MM.1S (cell line): Measurements from ENCODE around the gene CPSF4.

Source experiments
- EZH2 ChIP-seq: fragments of 300-600 bp; sonication (generic); optimal IDR thresholded peaks from 2 replicates; pipeline ENCODE3; 2017; ENCODE audit warnings: low read depth, mild to moderate bottlenecking, antibody characterized with exemption, low read length, mixed read lengths
- TF ChIP-seq, protein P1 (sequence below): fragments of 300-600 bp; sonication (generic); IDR thresholded peaks from 2 replicates; pipeline ENCODE4 v1.5.1; 2016; ENCODE audit warnings: antibody characterized with exemption, low read length, mixed read lengths

DNA sequence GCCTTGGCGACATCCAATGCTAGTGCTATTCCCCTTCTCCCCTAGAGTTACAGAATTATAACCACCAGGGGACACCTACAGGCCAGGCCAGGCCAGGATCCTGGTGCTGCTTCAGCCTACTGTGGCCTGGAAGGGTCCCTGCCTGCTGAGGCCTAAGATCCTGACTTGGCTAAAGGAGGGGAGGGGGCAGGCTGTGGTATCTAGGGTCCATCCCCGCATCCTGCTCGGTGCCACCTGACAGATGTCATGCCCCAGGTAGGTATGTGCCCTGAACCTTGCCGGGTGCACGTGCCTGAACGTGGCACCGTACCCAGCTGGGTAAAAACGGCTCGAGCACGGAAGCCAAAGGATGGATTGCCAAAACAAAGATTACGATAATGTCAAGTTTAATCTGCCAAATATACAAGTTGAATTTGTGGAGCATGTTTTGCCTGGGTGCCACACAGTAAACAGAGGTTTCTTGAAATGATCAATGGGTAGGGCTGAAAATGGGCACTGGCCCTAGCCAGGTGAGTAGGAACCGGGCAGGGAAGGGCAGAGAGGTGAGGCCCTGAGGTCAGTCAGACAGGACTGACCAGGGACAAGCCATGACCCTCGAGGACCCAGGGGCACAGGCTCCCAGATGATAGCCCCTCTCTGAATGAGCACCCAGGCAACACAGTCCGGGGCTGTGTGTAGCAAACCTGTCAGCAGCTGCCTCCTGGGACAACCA, 43.0 kb upstream of the CPSF4 start:
- TF ChIP-seq, protein P1, sequence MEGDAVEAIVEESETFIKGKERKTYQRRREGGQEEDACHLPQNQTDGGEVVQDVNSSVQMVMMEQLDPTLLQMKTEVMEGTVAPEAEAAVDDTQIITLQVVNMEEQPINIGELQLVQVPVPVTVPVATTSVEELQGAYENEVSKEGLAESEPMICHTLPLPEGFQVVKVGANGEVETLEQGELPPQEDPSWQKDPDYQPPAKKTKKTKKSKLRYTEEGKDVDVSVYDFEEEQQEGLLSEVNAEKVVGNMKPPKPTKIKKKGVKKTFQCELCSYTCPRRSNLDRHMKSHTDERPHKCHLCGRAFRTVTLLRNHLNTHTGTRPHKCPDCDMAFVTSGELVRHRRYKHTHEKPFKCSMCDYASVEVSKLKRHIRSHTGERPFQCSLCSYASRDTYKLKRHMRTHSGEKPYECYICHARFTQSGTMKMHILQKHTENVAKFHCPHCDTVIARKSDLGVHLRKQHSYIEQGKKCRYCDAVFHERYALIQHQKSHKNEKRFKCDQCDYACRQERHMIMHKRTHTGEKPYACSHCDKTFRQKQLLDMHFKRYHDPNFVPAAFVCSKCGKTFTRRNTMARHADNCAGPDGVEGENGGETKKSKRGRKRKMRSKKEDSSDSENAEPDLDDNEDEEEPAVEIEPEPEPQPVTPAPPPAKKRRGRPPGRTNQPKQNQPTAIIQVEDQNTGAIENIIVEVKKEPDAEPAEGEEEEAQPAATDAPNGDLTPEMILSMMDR: no peak
- TF ChIP-seq EZH2: no peak
